HepG2 (cell line): ENCODE data around the gene MRPL14. TPM values are rescaled to one million over a fixed set of nuclear protein-coding genes. Genes with fewer than 3 reads are reported as not detected.
A peak's percentile ranks its signal among the peaks of the same experiment; 100 is the strongest.

Source experiments
- ATAC-seq: fragments of 200-7000 bp; cut with Tn5 transposase; 3 replicates; pipeline ENCODE4 v1.9.1; 2020; ENCODE audit warnings: mild to moderate bottlenecking, moderate library complexity
- BruUV-seq: library from RNA; stranded (reverse); fragments of 400-500 nt; replicated peaks from 2 replicates; lab custom pipeline; 2021; lab: Mats Ljungman, UMichigan
- CTCF ChIA-PET: fragments of 300-600 bp; formaldehyde crosslinking; extraction: SDS; loops from one replicate; lab custom pipeline; 2021; ENCODE audit warnings: low total read pairs, inconsistent platforms, low intra/inter-chr PET ratio; lab: Yijun Ruan, JAX
- POLR2A ChIA-PET: fragments of 350-600 bp; sonication (Branson Sonifier 250); formaldehyde crosslinking; loops from one replicate; lab custom pipeline; 2020; ENCODE audit warnings: antibody characterized with exemption, inconsistent platforms; lab: Yijun Ruan, JAX
- DNase-seq: peaks from one replicate; pipeline ENCODE4 v3.0.0-alpha.2; 2015; ENCODE audit warnings: low spot score
- FAIRE-seq: peaks from 3 replicates; lab custom pipeline; 2011; peaks lifted over from hg19 to GRCh38; lab: Jason Lieb, UNC
- H2AFZ ChIP-seq: one replicate; pipeline ENCODE4 v1.6.1; 2011; ENCODE audit warnings: low read length, inconsistent platforms
- H3K27ac ChIP-seq: fragments of 300-600 bp; 3 replicates; pipeline ENCODE4 v1.8.0; 2011; ENCODE audit warnings: mixed run types, mild to moderate bottlenecking, mixed read lengths, low read length, inconsistent platforms; ENCODE audit not compliant: insufficient read depth; ENCODE audit errors: extremely low read length
- H3K27me3 ChIP-seq, 2 experiments: fragments of 200-600 bp in 1 of 2; 2 replicates in 1 of 2; 3 replicates in 1 of 2; pipeline versions ENCODE4 v1.6.0 to v1.8.0; 2011; ENCODE audit warnings: low read length in 2 of 2, mild to moderate bottlenecking in 2 of 2, moderate library complexity in 2 of 2, inconsistent platforms in 1 of 2; ENCODE audit not compliant: insufficient read depth in 2 of 2, control insufficient read depth in 1 of 2
- H3K36me3 ChIP-seq, 2 experiments: fragments of 200-600 bp in 1 of 2; replicated peaks in 1 of 2; 2 replicates in 1 of 2; 3 replicates in 1 of 2; pipeline versions ENCODE4 v1.5.1 to v1.8.0; 2011; ENCODE audit warnings: low read length in 2 of 2, inconsistent platforms in 1 of 2; ENCODE audit not compliant: insufficient read depth in 2 of 2, control insufficient read depth in 1 of 2
- H3K4me1 ChIP-seq: 2 replicates; pipeline ENCODE4 v1.5.1; 2012; ENCODE audit warnings: low read length, inconsistent platforms; ENCODE audit not compliant: insufficient read depth
- H3K4me2 ChIP-seq: 2 replicates; pipeline ENCODE4 v1.6.0; 2011; ENCODE audit warnings: low read depth, low read length, inconsistent platforms
- H3K4me3 ChIP-seq, 3 experiments: fragments of 200-600 bp in 1 of 3; sonication (generic), shearing (Covaris generic) in 1 of 3; replicated peaks in 1 of 3; 2 replicates each; pipeline ENCODE4 v1.5.1; 2011 to 2016; ENCODE audit warnings: low read length in 3 of 3, inconsistent platforms in 2 of 3, low read depth in 2 of 3, mild to moderate bottlenecking in 2 of 3, control low read depth in 1 of 3, mixed read lengths in 1 of 3; ENCODE audit not compliant: insufficient read depth in 1 of 3
- H3K79me2 ChIP-seq: one replicate; pipeline ENCODE4 v1.6.1; 2011; ENCODE audit warnings: low read length, inconsistent platforms; ENCODE audit not compliant: insufficient read depth
- H3K9ac ChIP-seq: 2 replicates; pipeline ENCODE4 v1.6.0; 2011; ENCODE audit warnings: mild to moderate bottlenecking, low read depth, low read length, inconsistent platforms; ENCODE audit not compliant: insufficient read depth
- H3K9me3 ChIP-seq: 2 replicates; pipeline ENCODE4 v1.5.1; 2012; ENCODE audit warnings: mild to moderate bottlenecking, low read length
- H4K20me1 ChIP-seq: 2 replicates; pipeline ENCODE4 v1.6.0; 2011; ENCODE audit warnings: inconsistent platforms, mild to moderate bottlenecking, low read length, moderate library complexity; ENCODE audit not compliant: insufficient read depth
- BCL6 ChIP-seq: IDR thresholded peaks from 2 replicates; pipeline ENCODE4 v1.6.1; 2016; ENCODE audit warnings: missing genetic modification reagents, missing compliant biosample characterization
- CBX2 ChIP-seq, 2 experiments: fragments of 200-600 bp in 1 of 2; sonication (generic); formaldehyde crosslinking in 1 of 2; IDR thresholded peaks; 2 replicates each; pipeline versions ENCODE4 v1.7.0 to v1.8.1; 2018 to 2022; ENCODE audit warnings: low read depth in 2 of 2, low read length in 1 of 2, mild to moderate bottlenecking in 1 of 2, missing genetic modification reagents in 1 of 2
- HOXA3 ChIP-seq: sonication (generic); formaldehyde crosslinking; IDR thresholded peaks from 2 replicates; pipeline ENCODE4 v1.5.0; 2020; ENCODE audit warnings: missing genetic modification reagents
- KDM4B ChIP-seq: sonication (generic); formaldehyde crosslinking; IDR thresholded peaks from 2 replicates; pipeline ENCODE4 v1.4.0; 2020; ENCODE audit warnings: missing genetic modification reagents
- KDM5B ChIP-seq: sonication (generic); formaldehyde crosslinking; IDR thresholded peaks from 2 replicates; pipeline ENCODE4 v1.4.0; 2020; ENCODE audit warnings: missing genetic modification reagents, mild to moderate bottlenecking, borderline replicate concordance
- PPARG ChIP-seq: conservative IDR thresholded peaks from 2 replicates; pipeline ENCODE4 v1.6.1; 2016; ENCODE audit warnings: missing biosample characterization, missing genetic modification reagents
- RAD21 ChIP-seq: fragments of 450-650 bp; formaldehyde crosslinking; IDR thresholded peaks from 2 replicates; pipeline ENCODE4 v1.5.0; 2020; ENCODE audit warnings: mild to moderate bottlenecking
- SMC3 ChIP-seq: IDR thresholded peaks from 2 replicates; pipeline ENCODE4 v1.6.1; 2011; ENCODE audit warnings: low read length, improper control_type of control experiment
- XRCC5 ChIP-seq: fragments of 200-400 bp; formaldehyde crosslinking; optimal IDR thresholded peaks from 2 replicates; pipeline ENCODE3; 2017; ENCODE audit warnings: mild to moderate bottlenecking, low read length
- ZNF317 ChIP-seq: sonication (generic); formaldehyde crosslinking; IDR thresholded peaks from 2 replicates; pipeline ENCODE4 v1.5.0; 2020; ENCODE audit warnings: mild to moderate bottlenecking, missing genetic modification reagents
- ZNF337 ChIP-seq: sonication (generic); formaldehyde crosslinking; IDR thresholded peaks from 2 replicates; pipeline ENCODE4 v1.5.1; 2020; ENCODE audit warnings: missing genetic modification reagents, low read depth, mild to moderate bottlenecking, borderline replicate concordance
- ZNF557 ChIP-seq: sonication (generic); formaldehyde crosslinking; IDR thresholded peaks from 2 replicates; pipeline ENCODE4 v1.4.0; 2020; ENCODE audit warnings: missing genetic modification reagents
- ZNF776 ChIP-seq: sonication (generic); formaldehyde crosslinking; IDR thresholded peaks from 2 replicates; pipeline ENCODE4 v1.4.0; 2020; ENCODE audit warnings: mild to moderate bottlenecking, missing genetic modification reagents
- ZSCAN9 ChIP-seq: IDR thresholded peaks from 2 replicates; pipeline ENCODE4 v1.6.1; 2016; ENCODE audit warnings: borderline replicate concordance
- WGBS: methylation state at CpG from one replicate; pipeline ENCODE4 v1.1.6; 2017; ENCODE audit warnings: low lambda C conversion rate; 5-methylcytosine and 5-hydroxymethylcytosine counted together
- in situ Hi-C: cut with HindIII; loops from 2 replicates; pipeline ENCODE4 v1.10.0; 2017; ENCODE audit warnings: low pct_unique_long_range_greater_than_20kb; ENCODE audit not compliant: extremely low pct_ligation_motif_present
- intact Hi-C: fragments of 100-400 bp; cut with micrococcal nuclease; formaldehyde crosslinking; loops from one replicate; pipeline ENCODE4 v1.10.0; 2022; ENCODE audit not compliant: unreplicated experiment
- polyA plus RNA-seq, 8 experiments: library from polyadenylated mRNA; depleted of rRNA in 3 of 8; stranded (reverse) in 7 of 8; unstranded in 1 of 8; fragments of >200 nt; fragmentation: Illumina TruSeq in 4 of 8; extraction: Trizol in 4 of 8; gene quantifications; 2 replicates each; pipeline versions ENCODE4 v1.2.1 to v1.2.3, GENCODE V29; 2011 to 2016; ENCODE audit warnings: low read depth in 4 of 8, missing spikeins in 1 of 8, mixed read lengths in 1 of 8; ENCODE audit not compliant: insufficient read depth in 1 of 8
- total RNA-seq, 5 experiments: library from RNA; depleted of rRNA; stranded (reverse); fragments of >200 nt; fragmentation: Illumina TruSeq; extraction: Trizol; gene quantifications; 2 replicates each; pipeline ENCODE4 v1.2.3, GENCODE V29; 2016; ENCODE audit warnings: low read depth in 1 of 5
- TF ChIP-seq, protein P1 (sequence below): sonication (generic); formaldehyde crosslinking; IDR thresholded peaks from 2 replicates; pipeline ENCODE4 v1.5.0; 2020; ENCODE audit warnings: mild to moderate bottlenecking, missing genetic modification reagents, moderate library complexity

The MRPL14 gene
- total and polyA plus RNA-seq, 2 of the 13 experiments (the other 11 are each of a cell fraction or from before 2014, with no cell fraction given) = 157 to 178 TPM

DNA sequence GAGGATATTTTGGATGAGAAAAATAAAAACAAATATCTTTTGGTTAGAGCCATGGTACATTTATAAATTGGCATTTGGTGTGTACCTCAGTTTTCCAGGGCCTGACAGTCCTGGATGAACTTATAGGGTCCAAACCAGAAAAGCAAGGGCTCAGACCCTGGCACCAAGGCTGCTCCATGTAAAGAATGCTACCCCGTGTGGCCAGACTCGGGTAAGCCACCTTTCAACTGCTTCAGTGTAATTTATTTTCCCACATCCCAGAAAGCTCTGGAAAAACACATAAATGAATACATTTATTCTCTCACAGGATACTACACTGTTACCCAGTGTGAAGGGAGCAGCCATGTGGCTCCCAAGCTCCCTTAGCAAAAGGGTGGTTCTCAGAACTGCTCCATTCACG lies 13.8 kb downstream of the MRPL14 start:
- in situ Hi-C loops = no loop called here
- no TSS peak for BruUV-seq

More for the DNA sequence above, 13.8 kb downstream of the MRPL14 start:
- DNase-seq = no peak
- WGBS = 69% methylated on average over 3 of the region's 3 CpGs
- ChIA-PET CTCF (interaction anchor here (1.5 kb wide), 1 partner anchor 14 kb away, joined by 8 read pairs; no protein-coding TSS in a partner anchor), POLR2A (interaction anchor here (1.8 to 2.3 kb wide), 2 partner anchors 11 to 13 kb away, joined by 5 to 10 read pairs; no protein-coding TSS in a partner anchor)
- TF ChIP-seq ZSCAN9 (no peak), PPARG (CRISPR knock-in tag) (no peak), SMC3 (peak; percentile 32), KDM4B (CRISPR knock-in tag) (no peak), CBX2 (IDR thresholded peaks at IDR 0.05; ENCODE audit: low read depth, low read length) (no peak), CBX2 (CRISPR knock-in tag; IDR thresholded peaks at IDR 0.05; ENCODE audit: low read depth) (no peak), ZNF317 (CRISPR knock-in tag) (0 out of 2 replicates have a peak, but pooled peaks have one; percentile 6), BCL6 (CRISPR knock-in tag) (no peak), ZNF776 (CRISPR knock-in tag) (no peak), KDM5B (no peak), ZNF337 (CRISPR knock-in tag) (no peak), ZNF557 (CRISPR knock-in tag) (no peak), RAD21 (CRISPR knock-in tag) (peak; percentile 32; the same call in 1 of the 2 replicates), HOXA3 (CRISPR knock-in tag) (no peak), XRCC5 (peak; percentile 11)
- TF ChIP-seq, protein P1, sequence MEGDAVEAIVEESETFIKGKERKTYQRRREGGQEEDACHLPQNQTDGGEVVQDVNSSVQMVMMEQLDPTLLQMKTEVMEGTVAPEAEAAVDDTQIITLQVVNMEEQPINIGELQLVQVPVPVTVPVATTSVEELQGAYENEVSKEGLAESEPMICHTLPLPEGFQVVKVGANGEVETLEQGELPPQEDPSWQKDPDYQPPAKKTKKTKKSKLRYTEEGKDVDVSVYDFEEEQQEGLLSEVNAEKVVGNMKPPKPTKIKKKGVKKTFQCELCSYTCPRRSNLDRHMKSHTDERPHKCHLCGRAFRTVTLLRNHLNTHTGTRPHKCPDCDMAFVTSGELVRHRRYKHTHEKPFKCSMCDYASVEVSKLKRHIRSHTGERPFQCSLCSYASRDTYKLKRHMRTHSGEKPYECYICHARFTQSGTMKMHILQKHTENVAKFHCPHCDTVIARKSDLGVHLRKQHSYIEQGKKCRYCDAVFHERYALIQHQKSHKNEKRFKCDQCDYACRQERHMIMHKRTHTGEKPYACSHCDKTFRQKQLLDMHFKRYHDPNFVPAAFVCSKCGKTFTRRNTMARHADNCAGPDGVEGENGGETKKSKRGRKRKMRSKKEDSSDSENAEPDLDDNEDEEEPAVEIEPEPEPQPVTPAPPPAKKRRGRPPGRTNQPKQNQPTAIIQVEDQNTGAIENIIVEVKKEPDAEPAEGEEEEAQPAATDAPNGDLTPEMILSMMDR = peak; percentile 32; the same call in 1 of the 2 replicates
- H3K36me3 ChIP-seq = peaks cover 28 to 72% of the 10 kb centered on the region in 2 experiments
- peaks cover 86% of the 10 kb centered on the region for H3K4me1 ChIP-seq
- no peaks in the 10 kb centered on the region for H3K9me3 ChIP-seq
- H3K27me3 ChIP-seq = no peaks in the 10 kb centered on the region
- peaks cover 58% of the 10 kb centered on the region for H3K79me2 ChIP-seq
- no peak for FAIRE-seq
- H3K9ac ChIP-seq = no peak overlapping the region
- no peak overlapping the region for H3K4me3 ChIP-seq
- no peak overlapping the region for H2AFZ ChIP-seq
- peaks cover 27% of the 10 kb centered on the region for H4K20me1 ChIP-seq
- intact Hi-C loops = loop anchor here (2.0 to 5.0 kb wide), 3 partner anchors 13 to 124 kb away; partner anchors contain the start of genes MRPL14 and TMEM63B
- peak; percentile 53 for ATAC-seq
- H3K4me2 ChIP-seq = no peak overlapping the region
- H3K27ac ChIP-seq = peak overlapping the region; percentile 19
